HG03039 (cell line): Measurements from ENCODE around the gene SOBP.
"Not testable (repeated sequence)": the region's sequence is repeated elsewhere in the genome, so short reads cannot be mapped to it uniquely, and the experiment has no call there.

Source experiments
- ATAC-seq: cut with Tn5 transposase; IDR thresholded peaks from one replicate; pipeline ENCODE4 v1.9.1; 2021; ENCODE audit warnings: mild to moderate bottlenecking, moderate library complexity; ENCODE audit not compliant: unreplicated experiment

SOBP gene

GRCh38 chr6:107520706-107521105 is 30.8 kb downstream of the SOBP start:
- ATAC-seq: not testable (repeated sequence)

GRCh38 chr6:107523054-107523791 is 33.3 kb downstream of the SOBP start:
- no peak for ATAC-seq

- ATAC-seq: no peak
Measured at GRCh38 chr6:107523794-107524193, 33.9 kb downstream of the SOBP start.

- no peak for ATAC-seq
Measured at GRCh38 chr6:107524626-107525025, 34.7 kb downstream of the SOBP start.

GRCh38 chr6:107531868-107532267 is 42.0 kb downstream of the SOBP start:
- ATAC-seq: no peak

- ATAC-seq: no peak
Measured at GRCh38 chr6:107532706-107533105, 42.8 kb downstream of the SOBP start.

GRCh38 chr6:107533415-107534059 is 43.6 kb downstream of the SOBP start:
- ATAC-seq: no peak

GRCh38 chr6:107534571-107535141 is 44.7 kb downstream of the SOBP start:
- no peak for ATAC-seq

- ATAC-seq: no peak
Measured at GRCh38 chr6:107535626-107536025, 45.7 kb downstream of the SOBP start.

- no peak for ATAC-seq
Measured at GRCh38 chr6:107536180-107536961, 46.5 kb downstream of the SOBP start.

GRCh38 chr6:107537559-107537958 is 47.6 kb downstream of the SOBP start:
- ATAC-seq: no peak

- ATAC-seq: no peak
Measured at GRCh38 chr6:107538856-107539387, 49.0 kb downstream of the SOBP start.

- ATAC-seq: no peak
Measured at GRCh38 chr6:107539409-107539808, 49.5 kb downstream of the SOBP start.

GRCh38 chr6:107539849-107540464 is 50.0 kb downstream of the SOBP start:
- ATAC-seq: no peak

- ATAC-seq: no peak
Measured at GRCh38 chr6:107540465-107540857, 50.5 kb downstream of the SOBP start.

GRCh38 chr6:107542192-107542668 is 52.3 kb downstream of the SOBP start:
- ATAC-seq: no peak

- no peak for ATAC-seq
Measured at GRCh38 chr6:107543088-107543487, 53.2 kb downstream of the SOBP start.

- no peak for ATAC-seq
Measured at GRCh38 chr6:107543567-107543966, 53.6 kb downstream of the SOBP start.

GRCh38 chr6:107545763-107546162 is 55.8 kb downstream of the SOBP start:
- no peak for ATAC-seq

GRCh38 chr6:107546691-107547450 is 57.0 kb downstream of the SOBP start:
- no peak for ATAC-seq
